ENCODE results near the gene GADD45GIP1.
"Not testable (repeated sequence)": the region's sequence is repeated elsewhere in the genome, so short reads cannot be mapped to it uniquely, and the experiment has no call there.

GADD45GIP1 gene

DNA sequence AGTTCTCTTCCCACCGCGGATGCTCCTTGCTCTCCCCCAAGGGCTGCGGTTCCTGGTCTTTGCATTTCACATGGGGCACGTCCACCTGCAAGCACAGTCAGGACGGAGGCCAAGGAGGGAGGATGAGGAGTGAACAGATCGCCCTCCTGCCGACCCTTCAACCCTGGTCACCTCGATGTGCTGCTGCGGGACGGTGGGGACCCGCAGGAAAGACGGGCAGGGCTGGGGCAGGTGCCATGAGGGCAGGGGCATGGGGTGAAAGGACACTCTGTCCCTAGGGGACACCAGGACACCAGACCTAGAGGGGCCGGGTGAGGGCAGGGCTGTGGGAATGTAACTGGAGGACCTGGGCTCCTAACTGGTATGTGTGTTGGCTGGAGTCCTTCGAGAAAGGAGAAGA lies 38.8 kb downstream of the GADD45GIP1 start:
- TF ChIP-seq, protein P1, sequence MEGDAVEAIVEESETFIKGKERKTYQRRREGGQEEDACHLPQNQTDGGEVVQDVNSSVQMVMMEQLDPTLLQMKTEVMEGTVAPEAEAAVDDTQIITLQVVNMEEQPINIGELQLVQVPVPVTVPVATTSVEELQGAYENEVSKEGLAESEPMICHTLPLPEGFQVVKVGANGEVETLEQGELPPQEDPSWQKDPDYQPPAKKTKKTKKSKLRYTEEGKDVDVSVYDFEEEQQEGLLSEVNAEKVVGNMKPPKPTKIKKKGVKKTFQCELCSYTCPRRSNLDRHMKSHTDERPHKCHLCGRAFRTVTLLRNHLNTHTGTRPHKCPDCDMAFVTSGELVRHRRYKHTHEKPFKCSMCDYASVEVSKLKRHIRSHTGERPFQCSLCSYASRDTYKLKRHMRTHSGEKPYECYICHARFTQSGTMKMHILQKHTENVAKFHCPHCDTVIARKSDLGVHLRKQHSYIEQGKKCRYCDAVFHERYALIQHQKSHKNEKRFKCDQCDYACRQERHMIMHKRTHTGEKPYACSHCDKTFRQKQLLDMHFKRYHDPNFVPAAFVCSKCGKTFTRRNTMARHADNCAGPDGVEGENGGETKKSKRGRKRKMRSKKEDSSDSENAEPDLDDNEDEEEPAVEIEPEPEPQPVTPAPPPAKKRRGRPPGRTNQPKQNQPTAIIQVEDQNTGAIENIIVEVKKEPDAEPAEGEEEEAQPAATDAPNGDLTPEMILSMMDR (IDR thresholded peaks at IDR 0.05; ENCODE audit: low read depth, low read length, missing control alignments), result no peak

DNA sequence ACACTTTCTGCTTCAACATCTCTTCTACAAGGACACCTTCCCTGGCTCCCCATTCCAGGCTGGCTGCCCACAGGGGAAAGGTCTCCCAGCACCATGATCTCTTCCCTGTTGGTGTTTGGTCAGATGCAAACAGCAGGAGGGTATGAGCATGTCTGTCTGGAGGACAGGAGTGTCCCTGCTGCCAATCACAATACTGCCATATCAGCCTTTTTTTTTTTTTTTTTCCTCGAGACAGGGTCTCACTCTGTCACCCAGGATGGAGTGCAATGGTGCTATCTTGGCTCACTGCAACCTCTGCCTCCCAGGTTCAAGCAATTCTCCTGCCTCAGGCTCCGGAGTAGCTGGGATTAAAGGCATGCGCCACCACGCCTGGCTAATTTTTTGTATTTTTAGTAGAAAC lies 41.2 kb downstream of the GADD45GIP1 start:
- H3K4me3 ChIP-seq (replicated peaks; ENCODE audit: low read depth, low read length); DNase-seq (ENCODE audit: extremely low read depth, low read depth): not testable (repeated sequence)

More for the DNA sequence above, 38.8 kb downstream of the GADD45GIP1 start:
- H3K4me3 ChIP-seq (replicated peaks; ENCODE audit: low read depth, low read length), result no peak overlapping the region
- DNase-seq (ENCODE audit: extremely low read depth, low read depth), result no peak

DNA sequence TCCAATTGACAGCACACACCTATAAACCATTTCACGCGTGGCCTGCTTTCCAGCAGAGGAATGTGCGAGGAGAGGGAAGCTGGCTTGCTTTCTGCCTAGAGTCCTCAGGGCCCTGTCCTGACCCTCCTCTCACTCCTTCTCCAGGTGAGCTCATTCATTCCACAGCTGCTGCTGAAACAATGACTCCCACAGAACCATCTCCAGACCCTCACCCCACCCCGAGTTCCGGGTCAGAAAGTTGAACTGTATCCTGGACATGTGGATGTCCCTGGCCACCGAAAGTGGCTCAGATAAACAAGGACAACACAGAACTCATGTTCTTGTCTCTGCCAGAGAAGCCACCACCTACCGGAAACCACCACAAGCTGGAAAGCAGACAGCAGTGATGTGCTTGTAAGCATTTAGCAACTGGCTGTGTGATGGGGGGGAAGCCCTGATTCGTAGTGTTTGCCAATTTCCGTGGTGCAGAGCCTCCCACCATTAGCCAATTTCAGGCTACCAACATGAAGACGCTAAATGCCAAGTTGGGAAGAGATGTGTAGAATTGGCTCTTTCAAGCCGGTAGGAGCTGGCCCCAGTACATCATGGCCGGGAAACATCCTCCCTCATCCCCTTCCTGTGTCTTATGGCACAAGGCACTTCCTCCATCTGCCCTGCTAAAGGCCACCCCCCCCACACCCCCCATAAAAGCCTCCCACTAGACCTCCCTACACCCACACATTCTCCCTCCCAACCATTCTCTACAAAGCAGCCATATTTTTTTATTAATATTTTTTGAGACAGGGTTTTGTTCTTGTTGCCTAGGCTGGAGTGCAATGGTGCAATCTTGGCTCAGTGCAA lies 43.0 kb downstream of the GADD45GIP1 start:
- TF ChIP-seq, protein P1 (IDR thresholded peaks at IDR 0.05; ENCODE audit: low read depth, low read length, missing control alignments), result no peak
- DNase-seq (ENCODE audit: extremely low read depth, low read depth), result no peak
- no peak overlapping the region for H3K4me3 ChIP-seq (replicated peaks; ENCODE audit: low read depth, low read length)

DNA sequence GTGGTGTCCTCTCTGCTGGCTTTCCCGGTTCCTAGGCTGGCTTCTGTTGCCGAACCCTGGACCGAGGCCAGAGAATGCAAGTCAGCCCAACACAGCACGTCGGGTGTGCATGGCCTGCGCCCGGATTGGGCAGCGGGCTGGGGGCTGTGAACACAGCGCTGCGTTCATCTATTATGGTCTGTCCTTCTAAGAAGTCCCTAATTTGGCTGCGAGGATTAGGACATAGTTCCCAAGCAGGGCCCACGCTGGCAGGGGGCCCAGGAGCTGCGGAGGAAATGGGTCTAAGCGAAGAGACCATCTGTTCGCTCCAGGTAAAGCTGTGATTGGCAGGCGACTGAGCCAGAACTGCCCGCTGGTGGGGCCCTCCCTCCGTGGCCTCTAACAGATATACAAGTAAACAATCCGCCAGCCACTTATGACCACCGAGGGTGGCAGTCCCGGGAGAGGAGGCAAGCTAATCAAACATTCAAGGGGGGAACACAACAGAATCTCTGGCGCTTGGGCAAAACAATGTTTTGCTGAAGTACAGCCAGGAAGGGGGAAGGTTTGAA lies 43.9 kb downstream of the GADD45GIP1 start:
- TF ChIP-seq, protein P1 (IDR thresholded peaks at IDR 0.05; ENCODE audit: low read depth, low read length, missing control alignments), result no peak
- DNase-seq (ENCODE audit: extremely low read depth, low read depth), result no peak
- no peak overlapping the region for H3K4me3 ChIP-seq (replicated peaks; ENCODE audit: low read depth, low read length)

DNA sequence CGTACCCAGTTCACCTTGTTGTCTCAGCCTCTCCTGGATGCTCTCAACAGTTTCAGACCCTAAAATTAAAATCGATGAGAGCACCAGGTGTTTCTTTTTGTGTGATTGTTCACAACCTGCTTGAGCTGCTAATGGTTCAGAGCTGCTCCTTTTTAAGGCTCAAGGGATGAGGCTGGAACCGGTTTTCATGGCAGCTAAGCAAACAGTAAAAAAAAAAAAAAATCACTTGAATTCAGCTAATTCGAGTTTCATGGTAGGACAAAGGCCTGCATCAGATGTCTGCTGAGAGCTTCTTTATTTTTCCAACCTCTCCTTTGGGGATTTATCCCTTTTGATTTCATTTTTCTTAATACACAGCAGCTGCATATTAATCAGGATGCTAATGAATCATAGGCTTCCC lies 44.5 kb downstream of the GADD45GIP1 start:
- TF ChIP-seq, protein P1 (IDR thresholded peaks at IDR 0.05; ENCODE audit: low read depth, low read length, missing control alignments), result no peak
- no peak for DNase-seq (ENCODE audit: extremely low read depth, low read depth)
- no peak overlapping the region for H3K4me3 ChIP-seq (replicated peaks; ENCODE audit: low read depth, low read length)

DNA sequence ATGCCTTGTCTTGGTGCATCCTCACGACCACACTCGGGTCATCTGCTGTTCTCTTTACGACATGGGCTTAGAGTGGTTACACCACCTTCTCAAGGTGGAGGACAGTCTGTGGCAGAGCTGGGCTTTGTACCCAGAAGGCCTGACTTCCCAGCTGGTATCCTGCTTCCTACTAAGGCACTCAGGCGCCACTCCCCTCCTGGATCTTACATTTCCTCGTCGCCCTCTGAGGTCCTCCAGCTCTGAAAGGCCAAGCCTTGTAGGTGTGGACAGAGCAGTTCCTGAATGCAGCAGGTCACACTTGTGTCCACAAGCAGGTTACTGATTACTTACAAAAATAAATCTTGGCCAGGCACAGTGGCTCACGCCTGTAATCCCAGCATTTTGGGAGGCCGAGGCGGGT lies 49.9 kb downstream of the GADD45GIP1 start:
- TF ChIP-seq, protein P1 (IDR thresholded peaks at IDR 0.05; ENCODE audit: low read depth, low read length, missing control alignments), result no peak
- no peak overlapping the region for H3K4me3 ChIP-seq (replicated peaks; ENCODE audit: low read depth, low read length)
- no peak for DNase-seq (ENCODE audit: extremely low read depth, low read depth)
